Neural progenitor cell (in vitro differentiated cells): ENCODE data around the gene GLI1. TPM values are rescaled to one million over a fixed set of nuclear protein-coding genes. Genes with fewer than 3 reads are reported as not detected.

ENCODE experiments used
- DNase-seq: peaks from one replicate; pipeline ENCODE4 v3.0.0-alpha.2; 2016; ENCODE audit warnings: low spot score
- H2AFZ ChIP-seq: fragments of 200-600 bp; sonication (generic); replicated peaks from 2 replicates; pipeline ENCODE4 v1.6.1; 2016; ENCODE audit warnings: antibody characterized with exemption
- H3F3A ChIP-seq: fragments of 200-600 bp; sonication (generic); 2 replicates; pipeline ENCODE4 v1.6.1; 2016; ENCODE audit warnings: antibody characterized with exemption, low read depth
- H3K27ac ChIP-seq: fragments of 200-600 bp; sonication (generic); 2 replicates; pipeline ENCODE4 v1.5.1; 2016; ENCODE audit warnings: mild to moderate bottlenecking
- H3K27me3 ChIP-seq: fragments of 200-600 bp; sonication (generic); 2 replicates; pipeline ENCODE4 v1.6.1; 2016; ENCODE audit warnings: mild to moderate bottlenecking, moderate library complexity
- H3K36me3 ChIP-seq: fragments of 200-600 bp; sonication (generic); 2 replicates; pipeline ENCODE4 v1.5.1; 2016
- H3K4me1 ChIP-seq: fragments of 200-600 bp; sonication (generic); 2 replicates; pipeline ENCODE4 v1.6.1; 2016; ENCODE audit warnings: mixed run types
- H3K4me2 ChIP-seq: fragments of 200-600 bp; sonication (generic); 2 replicates; pipeline ENCODE4 v1.6.1; 2016
- H3K4me3 ChIP-seq: fragments of 200-600 bp; sonication (generic); 2 replicates; pipeline ENCODE4 v1.5.1; 2016
- H3K79me2 ChIP-seq: fragments of 200-600 bp; sonication (generic); 2 replicates; pipeline ENCODE4 v1.6.1; 2016; ENCODE audit warnings: low read depth
- H3K9ac ChIP-seq: fragments of 200-600 bp; sonication (generic); 2 replicates; pipeline ENCODE4 v1.6.1; 2016
- H3K9me3 ChIP-seq: fragments of 200-600 bp; sonication (generic); 2 replicates; pipeline ENCODE4 v1.5.1; 2016; ENCODE audit warnings: low read depth
- H4K20me1 ChIP-seq: fragments of 200-600 bp; sonication (generic); 2 replicates; pipeline ENCODE4 v1.6.1; 2016; ENCODE audit warnings: low read depth
- H3K27ac Mint-ChIP-seq: 3 replicates; pipeline ENCODE4 v1.8.0; 2021; ENCODE audit warnings: mixed read lengths
- H3K27me3 Mint-ChIP-seq: 2 replicates; pipeline ENCODE4 v1.8.0; 2022; ENCODE audit warnings: low read depth, mild to moderate bottlenecking, inconsistent platforms, moderate library complexity, mixed read lengths; ENCODE audit not compliant: insufficient read depth
- H3K36me3 Mint-ChIP-seq: 3 replicates; pipeline ENCODE4 v1.8.0; 2021; ENCODE audit warnings: mixed read lengths
- H3K4me1 Mint-ChIP-seq: 3 replicates; pipeline ENCODE4 v1.8.0; 2021; ENCODE audit warnings: mixed read lengths
- H3K4me3 Mint-ChIP-seq: 3 replicates; pipeline ENCODE4 v1.8.0; 2021; ENCODE audit warnings: mild to moderate bottlenecking, moderate library complexity, mixed read lengths
- H3K9me3 Mint-ChIP-seq: 3 replicates; pipeline ENCODE4 v1.8.0; 2020; ENCODE audit warnings: mixed read lengths
- EZH2 ChIP-seq: fragments of 200-600 bp; sonication (generic); IDR thresholded peaks from 2 replicates; pipeline ENCODE4 v1.6.1; 2017; ENCODE audit warnings: antibody characterized with exemption, mild to moderate bottlenecking, moderate library complexity
- EZH2phosphoT487 ChIP-seq: fragments of 200-600 bp; sonication (generic); IDR thresholded peaks from 2 replicates; pipeline ENCODE4 v1.6.1; 2017; ENCODE audit warnings: antibody characterized with exemption
- total RNA-seq: library from RNA; depleted of rRNA; stranded (reverse); fragments of >200 nt; gene quantifications from 2 replicates; pipeline ENCODE4 v1.2.3, GENCODE V29; 2015; ENCODE audit warnings: low replicate concordance
- TF ChIP-seq, protein P1 (sequence below): fragments of 200-600 bp; sonication (generic); IDR thresholded peaks from 2 replicates; pipeline ENCODE4 v1.5.1; 2017; ENCODE audit warnings: antibody characterized with exemption, mild to moderate bottlenecking

GLI1 gene
- total RNA-seq, 1 donor from 2014 or later = 0.71 TPM

DNA sequence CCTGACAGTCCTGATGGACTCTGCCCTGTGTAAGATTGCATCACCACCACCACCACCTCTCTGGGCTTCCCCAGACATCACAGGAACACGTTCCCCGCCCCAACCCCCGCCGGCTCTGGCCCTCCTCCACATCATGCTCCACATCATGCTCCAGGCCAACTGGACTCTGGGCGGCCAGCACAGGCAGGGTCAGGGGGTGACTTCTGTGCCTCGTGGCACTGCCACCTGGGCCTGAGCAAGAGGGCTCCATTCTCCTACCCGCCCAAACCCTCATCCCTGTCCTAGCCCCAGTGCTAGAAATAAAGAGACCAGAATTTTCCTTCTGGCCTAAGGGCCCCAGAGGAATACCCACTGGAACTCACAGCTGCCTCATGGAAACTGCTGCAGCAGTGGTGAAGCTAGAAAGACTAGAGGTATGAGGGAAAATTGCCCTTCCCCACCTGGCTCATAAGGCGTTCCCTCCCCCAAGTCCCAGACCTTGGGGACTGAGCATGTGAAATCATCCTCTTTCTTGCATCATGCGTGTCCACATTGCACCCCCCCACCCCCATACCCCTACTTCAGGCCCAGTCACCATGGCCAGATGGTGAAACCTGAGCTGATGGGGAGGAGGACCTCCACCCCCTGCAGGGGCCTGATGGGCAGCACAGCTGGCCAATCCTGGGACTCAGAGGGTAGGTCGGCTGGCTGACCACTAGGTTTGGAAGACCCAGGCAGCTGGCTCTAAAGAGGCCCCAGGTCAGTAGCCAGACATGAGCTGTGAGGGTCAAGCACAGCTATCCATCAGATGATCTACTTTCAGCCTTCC is 4.8 kb upstream of the GLI1 start, which contains the start of gene INHBE:
INHBE (plus strand) TSS at position 742 of the 808 bp plus-strand sequence. CDS start 230 bp downstream, outside the sequence.
- H3K9ac ChIP-seq = no peak within 1 kb of the TSS
- H3K9me3 ChIP-seq = no peaks in the 10 kb centered on the region
- H2AFZ ChIP-seq = peak within 1 kb of the TSS; percentile 67
- H3K27ac Mint-ChIP-seq = no peak within 1 kb of the TSS
- peaks cover 26% of the 10 kb centered on the region for H3K27me3 Mint-ChIP-seq
- peak; percentile 86 for DNase-seq
- TF ChIP-seq, protein P1, sequence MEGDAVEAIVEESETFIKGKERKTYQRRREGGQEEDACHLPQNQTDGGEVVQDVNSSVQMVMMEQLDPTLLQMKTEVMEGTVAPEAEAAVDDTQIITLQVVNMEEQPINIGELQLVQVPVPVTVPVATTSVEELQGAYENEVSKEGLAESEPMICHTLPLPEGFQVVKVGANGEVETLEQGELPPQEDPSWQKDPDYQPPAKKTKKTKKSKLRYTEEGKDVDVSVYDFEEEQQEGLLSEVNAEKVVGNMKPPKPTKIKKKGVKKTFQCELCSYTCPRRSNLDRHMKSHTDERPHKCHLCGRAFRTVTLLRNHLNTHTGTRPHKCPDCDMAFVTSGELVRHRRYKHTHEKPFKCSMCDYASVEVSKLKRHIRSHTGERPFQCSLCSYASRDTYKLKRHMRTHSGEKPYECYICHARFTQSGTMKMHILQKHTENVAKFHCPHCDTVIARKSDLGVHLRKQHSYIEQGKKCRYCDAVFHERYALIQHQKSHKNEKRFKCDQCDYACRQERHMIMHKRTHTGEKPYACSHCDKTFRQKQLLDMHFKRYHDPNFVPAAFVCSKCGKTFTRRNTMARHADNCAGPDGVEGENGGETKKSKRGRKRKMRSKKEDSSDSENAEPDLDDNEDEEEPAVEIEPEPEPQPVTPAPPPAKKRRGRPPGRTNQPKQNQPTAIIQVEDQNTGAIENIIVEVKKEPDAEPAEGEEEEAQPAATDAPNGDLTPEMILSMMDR = no peak
- TF ChIP-seq EZH2phosphoT487 (no peak), EZH2 (no peak)
- H3K36me3 ChIP-seq = no peaks in the 10 kb centered on the region
- H3K27me3 ChIP-seq = no peaks in the 10 kb centered on the region
- H3K4me1 ChIP-seq = peaks cover 24% of the 10 kb centered on the region
- no peaks in the 10 kb centered on the region for H4K20me1 ChIP-seq
- H3K4me1 Mint-ChIP-seq = peaks cover 38% of the 10 kb centered on the region
- H3K79me2 ChIP-seq = no peaks in the 10 kb centered on the region
- peak within 1 kb of the TSS; percentile 50 for H3K4me2 ChIP-seq
- no peak within 1 kb of the TSS for H3K27ac ChIP-seq
- H3F3A ChIP-seq = peaks cover 3% of the 10 kb centered on the region
- peak within 1 kb of the TSS; percentile 72 for H3K4me3 Mint-ChIP-seq
- no peak within 1 kb of the TSS for H3K4me3 ChIP-seq
- H3K9me3 Mint-ChIP-seq = no peaks in the 10 kb centered on the region
- no peaks in the 10 kb centered on the region for H3K36me3 Mint-ChIP-seq

DNA sequence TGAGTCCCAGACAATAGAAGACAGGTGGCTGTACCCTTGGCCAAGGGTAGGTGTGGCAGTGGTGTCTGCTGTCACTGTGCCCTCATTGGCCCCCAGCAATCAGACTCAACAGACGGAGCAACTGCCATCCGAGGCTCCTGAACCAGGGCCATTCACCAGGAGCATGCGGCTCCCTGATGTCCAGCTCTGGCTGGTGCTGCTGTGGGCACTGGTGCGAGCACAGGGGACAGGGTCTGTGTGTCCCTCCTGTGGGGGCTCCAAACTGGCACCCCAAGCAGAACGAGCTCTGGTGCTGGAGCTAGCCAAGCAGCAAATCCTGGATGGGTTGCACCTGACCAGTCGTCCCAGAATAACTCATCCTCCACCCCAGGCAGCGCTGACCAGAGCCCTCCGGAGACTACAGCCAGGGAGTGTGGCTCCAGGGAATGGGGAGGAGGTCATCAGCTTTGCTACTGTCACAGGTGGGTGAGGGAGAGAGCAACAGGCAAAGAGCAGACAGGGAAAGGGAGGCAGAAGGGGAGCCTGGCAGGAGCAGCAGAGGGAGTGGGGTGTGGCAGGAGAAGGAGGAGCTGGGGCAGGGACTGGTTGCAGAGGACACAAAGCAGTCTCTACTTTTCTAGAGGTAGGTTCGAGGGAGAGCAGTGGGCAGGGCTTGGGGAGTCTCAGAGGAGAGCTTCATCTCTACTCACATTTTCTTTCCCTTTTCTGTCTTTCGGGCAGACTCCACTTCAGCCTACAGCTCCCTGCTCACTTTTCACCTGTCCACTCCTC is 4.0 kb upstream of the GLI1 start:
- no peak overlapping the region for H3K4me3 ChIP-seq
- H3K79me2 ChIP-seq = no peaks in the 10 kb centered on the region
- H3K36me3 Mint-ChIP-seq = no peaks in the 10 kb centered on the region
- peak overlapping the region; percentile 72 for H3K4me3 Mint-ChIP-seq
- DNase-seq = no peak
- H3F3A ChIP-seq = peaks cover 9% of the 10 kb centered on the region
- H2AFZ ChIP-seq = peak overlapping the region; percentile 67
- H3K9me3 ChIP-seq = no peaks in the 10 kb centered on the region
- TF ChIP-seq EZH2phosphoT487 (no peak), EZH2 (no peak)
- TF ChIP-seq, protein P1 = no peak
- H3K36me3 ChIP-seq = no peaks in the 10 kb centered on the region
- H4K20me1 ChIP-seq = peaks cover 6% of the 10 kb centered on the region
- H3K9me3 Mint-ChIP-seq = no peaks in the 10 kb centered on the region
- H3K4me1 ChIP-seq = peaks cover 30% of the 10 kb centered on the region
- no peak overlapping the region for H3K9ac ChIP-seq
- peaks cover 43% of the 10 kb centered on the region for H3K4me1 Mint-ChIP-seq
- H3K27ac Mint-ChIP-seq = no peak overlapping the region
- H3K27me3 ChIP-seq = peaks cover 6% of the 10 kb centered on the region
- peaks cover 29% of the 10 kb centered on the region for H3K27me3 Mint-ChIP-seq
- no peak overlapping the region for H3K27ac ChIP-seq
- H3K4me2 ChIP-seq = peak overlapping the region; percentile 50

DNA sequence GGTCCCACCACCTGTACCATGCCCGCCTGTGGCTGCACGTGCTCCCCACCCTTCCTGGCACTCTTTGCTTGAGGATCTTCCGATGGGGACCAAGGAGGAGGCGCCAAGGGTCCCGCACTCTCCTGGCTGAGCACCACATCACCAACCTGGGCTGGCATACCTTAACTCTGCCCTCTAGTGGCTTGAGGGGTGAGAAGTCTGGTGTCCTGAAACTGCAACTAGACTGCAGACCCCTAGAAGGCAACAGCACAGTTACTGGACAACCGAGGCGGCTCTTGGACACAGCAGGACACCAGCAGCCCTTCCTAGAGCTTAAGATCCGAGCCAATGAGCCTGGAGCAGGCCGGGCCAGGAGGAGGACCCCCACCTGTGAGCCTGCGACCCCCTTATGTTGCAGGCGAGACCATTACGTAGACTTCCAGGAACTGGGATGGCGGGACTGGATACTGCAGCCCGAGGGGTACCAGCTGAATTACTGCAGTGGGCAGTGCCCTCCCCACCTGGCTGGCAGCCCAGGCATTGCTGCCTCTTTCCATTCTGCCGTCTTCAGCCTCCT is 3.4 kb upstream of the GLI1 start:
- Histone ChIP-seq H3K27ac (no peak overlapping the region), H3K4me2 (peak overlapping the region; percentile 50), H3K79me2 (no peaks in the 10 kb centered on the region), H3K4me1 (peaks cover 36% of the 10 kb centered on the region), H3K36me3 (no peaks in the 10 kb centered on the region), H2AFZ (peak overlapping the region; percentile 67), H3K4me3 (no peak overlapping the region), H3F3A (peaks cover 16% of the 10 kb centered on the region), H3K9me3 (no peaks in the 10 kb centered on the region), H3K27me3 (peaks cover 6% of the 10 kb centered on the region), H4K20me1 (peaks cover 12% of the 10 kb centered on the region), H3K9ac (no peak overlapping the region)
- peak; percentile 84 for DNase-seq
- H3K9me3 Mint-ChIP-seq = no peaks in the 10 kb centered on the region
- TF ChIP-seq, protein P1 = peak; percentile 74
- no peak for TF ChIP-seq EZH2phosphoT487
- no peaks in the 10 kb centered on the region for H3K36me3 Mint-ChIP-seq
- peaks cover 47% of the 10 kb centered on the region for H3K4me1 Mint-ChIP-seq
- H3K27me3 Mint-ChIP-seq = peaks cover 30% of the 10 kb centered on the region
- H3K4me3 Mint-ChIP-seq = peak overlapping the region; percentile 65
- H3K27ac Mint-ChIP-seq = no peak overlapping the region
